ENCODE measurements around the gene TRAP1.
A peak's percentile ranks its signal among the peaks of the same experiment; 100 is the strongest.
"Not testable (repeated sequence)": the region's sequence is repeated elsewhere in the genome, so short reads cannot be mapped to it uniquely, and the experiment has no call there.

TRAP1 gene

GRCh38 chr16:3610698-3611145 is 106.6 kb downstream of the TRAP1 start:
- DNase-seq (ENCODE audit: low read depth), result peak; percentile 12

GRCh38 chr16:3609895-3610697 is 107.2 kb downstream of the TRAP1 start:
- peak; percentile 4 for DNase-seq (ENCODE audit: low read depth)

DNA sequence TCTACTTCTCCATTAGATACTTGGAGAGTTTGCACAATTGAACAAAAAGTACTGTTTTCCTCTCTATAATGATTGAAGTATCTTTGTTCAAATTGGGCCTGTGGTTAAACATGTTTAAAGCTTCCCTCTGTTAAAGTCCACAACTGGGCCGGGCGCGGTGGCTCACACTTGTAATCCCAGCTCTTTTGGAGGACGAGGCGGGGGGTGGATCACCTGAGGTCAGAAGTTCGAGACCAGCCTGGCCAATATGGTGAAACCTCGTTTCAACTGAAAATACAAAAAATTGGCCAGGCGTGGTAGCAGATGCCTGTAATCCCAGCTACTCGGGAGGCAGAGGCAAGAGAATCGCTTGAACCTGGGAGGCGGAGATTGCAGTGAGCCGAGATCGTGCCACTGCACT is 108.3 kb downstream of the TRAP1 start:
- DNase-seq (ENCODE audit: low read depth), result not testable (repeated sequence)

- no peak for DNase-seq (ENCODE audit: low read depth)
These were observed 109.3 kb downstream of the TRAP1 start for GRCh38 chr16:3608069-3608468.

All from iris pigment epithelial cell (primary cell).